ENCODE measurements around the gene CD80.

Gene CD80

DNA sequence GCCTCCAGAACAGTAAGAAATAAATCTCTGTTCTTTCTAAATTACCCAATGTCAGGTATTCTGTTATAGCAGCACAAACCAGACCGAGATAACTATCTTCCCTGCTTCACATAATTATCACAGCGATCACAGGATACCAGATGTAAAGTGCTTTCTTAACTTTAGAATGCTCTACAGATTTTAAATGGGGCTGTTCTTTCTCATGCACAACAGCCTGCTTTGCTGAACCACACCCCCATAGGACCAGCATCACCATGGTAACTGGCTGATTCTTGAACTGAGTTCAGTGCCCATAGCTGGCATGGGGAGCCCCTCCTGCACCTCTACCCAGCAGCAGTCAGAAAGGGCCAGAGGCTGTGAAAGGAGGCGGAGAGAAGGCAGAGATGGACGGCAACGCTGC, 7.8 kb downstream of the CD80 start:
- in situ Hi-C loops (cut with HindIII; ENCODE audit: low pct_unique_long_range_greater_than_20kb, low sequenced_read_pairs) = no loop called here
- TF ChIP-seq JUND (IDR thresholded peaks at IDR 0.05; ENCODE audit: low read depth) = no peak
- DNase-seq (ENCODE audit: low read depth in 1 of 2, low spot score in 1 of 2) = no peak

DNA sequence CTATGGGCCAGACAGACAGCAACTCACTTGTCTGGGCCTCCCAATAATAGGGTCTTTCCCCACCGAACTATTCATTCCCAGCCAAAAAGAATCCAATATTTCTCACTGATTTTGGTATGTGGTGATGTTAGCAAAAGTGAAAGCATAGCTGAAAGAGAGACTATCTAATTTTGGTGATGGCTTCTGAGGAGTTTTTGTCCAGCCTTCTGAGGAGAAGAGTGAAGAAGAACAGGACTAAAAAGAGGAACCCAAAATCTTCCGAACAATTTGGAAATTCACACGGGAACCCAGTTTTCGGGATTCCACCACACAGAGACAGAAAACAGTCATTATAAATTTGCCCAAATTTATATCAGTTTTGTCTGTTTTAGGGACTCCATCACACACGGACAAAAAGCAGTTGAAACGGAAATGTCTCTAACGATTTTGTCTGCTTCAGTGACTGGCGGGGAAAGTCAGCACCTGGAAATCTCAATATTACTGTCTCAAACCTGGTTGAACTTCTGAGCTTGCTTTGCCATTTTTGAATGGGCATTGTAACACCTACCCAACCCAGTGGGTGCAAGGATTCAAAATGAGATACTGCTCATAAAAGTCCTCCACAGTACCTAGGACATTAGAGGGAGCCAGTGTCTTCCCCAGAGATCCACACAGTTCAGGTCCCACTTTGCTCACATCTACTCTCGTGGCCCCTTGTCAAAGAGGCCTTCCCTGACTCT, 9.1 kb downstream of the CD80 start:
- DNase-seq (ENCODE audit: low read depth in 1 of 2, low spot score in 1 of 2) = no peak
- no peak for TF ChIP-seq JUND (IDR thresholded peaks at IDR 0.05; ENCODE audit: low read depth)
- in situ Hi-C loops (cut with HindIII; ENCODE audit: low pct_unique_long_range_greater_than_20kb, low sequenced_read_pairs) = no loop called here

DNA sequence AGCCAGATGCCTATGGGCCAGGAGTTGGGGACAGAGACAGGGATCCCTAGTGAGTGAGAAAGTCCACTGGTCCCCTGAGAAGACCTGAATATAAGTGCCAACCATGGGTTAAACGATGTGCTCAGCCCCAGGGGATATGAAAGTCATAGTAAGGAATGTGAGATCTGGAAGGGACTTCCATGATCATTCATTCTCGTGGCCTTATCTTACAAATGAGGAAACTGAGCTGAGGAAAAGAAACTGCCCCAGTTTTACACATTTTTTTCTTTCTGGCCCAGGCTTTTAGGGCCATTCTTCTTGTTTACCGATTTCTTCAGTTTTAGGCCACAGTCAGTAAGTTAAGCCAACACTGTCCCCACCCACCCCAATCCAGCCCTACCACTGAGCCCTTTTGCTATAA, 11.1 kb downstream of the CD80 start:
- in situ Hi-C loops (cut with HindIII; ENCODE audit: low pct_unique_long_range_greater_than_20kb, low sequenced_read_pairs) = no loop called here
- no peak for DNase-seq (ENCODE audit: low read depth in 1 of 2, low spot score in 1 of 2)
- TF ChIP-seq JUND (IDR thresholded peaks at IDR 0.05; ENCODE audit: low read depth) = no peak

DNA sequence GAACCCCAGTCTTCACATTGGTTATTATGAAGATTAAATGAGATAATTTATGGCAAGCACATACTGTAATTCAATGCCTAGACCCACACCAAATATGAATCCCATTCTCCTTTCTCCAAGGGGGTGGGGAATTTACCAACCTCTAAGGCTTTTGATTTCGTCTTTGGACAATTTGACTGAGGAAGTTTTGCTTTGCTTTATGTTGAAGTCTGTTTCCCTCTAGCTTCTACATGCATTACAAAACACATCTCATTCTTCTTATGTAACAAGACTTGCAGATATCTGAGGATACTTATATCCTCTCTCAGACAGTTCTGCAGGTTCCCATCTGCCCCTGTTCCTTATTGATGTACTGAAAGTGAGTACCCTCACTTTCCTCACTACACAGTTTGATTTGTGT, 12.2 kb downstream of the CD80 start:
- no peak for DNase-seq (ENCODE audit: low read depth in 1 of 2, low spot score in 1 of 2)
- in situ Hi-C loops (cut with HindIII; ENCODE audit: low pct_unique_long_range_greater_than_20kb, low sequenced_read_pairs) = no loop called here
- TF ChIP-seq JUND (IDR thresholded peaks at IDR 0.05; ENCODE audit: low read depth) = no peak

DNA sequence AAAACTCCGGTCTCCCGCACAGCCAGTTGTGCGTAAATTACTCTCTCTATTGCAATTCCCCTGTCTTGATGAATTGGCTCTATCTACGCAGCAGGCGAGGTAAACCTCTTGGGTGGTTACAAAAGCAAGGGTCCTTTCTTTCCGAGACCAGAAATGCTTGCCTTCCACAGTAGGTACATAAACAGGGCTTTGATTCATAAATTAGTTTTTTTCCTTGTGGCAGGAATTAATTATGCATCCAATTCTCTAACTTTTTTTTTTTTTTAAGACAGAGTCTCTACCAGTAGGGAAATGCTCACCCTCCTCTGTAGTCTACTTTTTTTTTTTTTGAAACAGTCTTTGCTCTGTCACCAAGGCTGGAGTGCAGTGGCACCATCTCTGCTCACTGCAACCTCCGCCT, 16.3 kb downstream of the CD80 start:
- TF ChIP-seq JUND (IDR thresholded peaks at IDR 0.05; ENCODE audit: low read depth) = no peak
- in situ Hi-C loops (cut with HindIII; ENCODE audit: low pct_unique_long_range_greater_than_20kb, low sequenced_read_pairs) = no loop called here
- no peak for DNase-seq (ENCODE audit: low read depth in 1 of 2, low spot score in 1 of 2)

DNA sequence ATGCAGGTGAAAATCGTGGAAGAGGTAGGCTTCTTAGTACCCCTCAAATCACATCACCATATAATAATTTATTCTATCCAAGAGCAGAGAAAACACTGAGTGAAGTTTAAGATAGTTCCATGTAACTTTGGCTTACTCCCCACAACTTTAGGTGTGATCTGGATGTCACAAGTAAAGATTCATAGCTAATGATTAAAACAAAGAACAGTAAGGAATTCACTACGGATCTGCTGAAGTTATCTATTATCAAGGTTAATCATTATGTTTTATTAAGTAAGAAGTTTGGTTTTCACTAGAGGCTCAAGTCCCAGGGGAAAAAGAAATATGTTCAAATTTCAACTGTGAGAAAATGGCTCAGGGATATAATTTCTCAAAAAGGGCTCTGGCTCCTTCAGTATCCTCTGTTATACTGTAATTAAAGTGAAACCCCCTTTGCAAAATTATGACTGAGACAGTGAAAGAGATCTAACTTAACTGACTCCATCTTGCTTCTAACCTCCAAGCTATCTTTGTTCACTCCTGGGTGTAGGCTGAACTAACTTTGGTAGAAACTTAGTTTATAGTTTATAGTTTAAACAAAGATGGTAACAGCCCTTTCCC, 17.1 kb downstream of the CD80 start:
- in situ Hi-C loops (cut with HindIII; ENCODE audit: low pct_unique_long_range_greater_than_20kb, low sequenced_read_pairs) = no loop called here
- no peak for TF ChIP-seq JUND (IDR thresholded peaks at IDR 0.05; ENCODE audit: low read depth)
- DNase-seq (ENCODE audit: low read depth in 1 of 2, low spot score in 1 of 2) = no peak

DNA sequence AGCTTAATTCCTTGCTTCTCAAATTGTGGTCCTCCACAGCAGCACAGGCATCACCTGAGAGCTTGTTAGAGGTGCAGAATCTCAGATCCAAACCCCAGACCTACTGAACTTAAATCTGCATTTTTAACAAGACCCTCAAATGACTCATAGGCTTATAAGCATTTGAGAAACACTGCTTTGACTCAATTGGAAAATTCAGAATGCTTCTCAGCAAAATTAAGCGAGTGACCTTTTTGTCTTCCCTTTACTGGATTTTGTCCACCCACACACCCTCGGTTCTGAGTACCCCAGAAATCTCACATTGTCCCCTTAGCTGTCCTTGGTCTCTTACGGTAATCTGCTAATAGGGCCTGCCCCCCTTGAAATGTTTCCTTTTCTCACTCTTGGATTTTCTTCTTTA, 17.9 kb downstream of the CD80 start:
- in situ Hi-C loops (cut with HindIII; ENCODE audit: low pct_unique_long_range_greater_than_20kb, low sequenced_read_pairs) = no loop called here
- no peak for DNase-seq (ENCODE audit: low read depth in 1 of 2, low spot score in 1 of 2)
- TF ChIP-seq JUND (IDR thresholded peaks at IDR 0.05; ENCODE audit: low read depth) = no peak

DNA sequence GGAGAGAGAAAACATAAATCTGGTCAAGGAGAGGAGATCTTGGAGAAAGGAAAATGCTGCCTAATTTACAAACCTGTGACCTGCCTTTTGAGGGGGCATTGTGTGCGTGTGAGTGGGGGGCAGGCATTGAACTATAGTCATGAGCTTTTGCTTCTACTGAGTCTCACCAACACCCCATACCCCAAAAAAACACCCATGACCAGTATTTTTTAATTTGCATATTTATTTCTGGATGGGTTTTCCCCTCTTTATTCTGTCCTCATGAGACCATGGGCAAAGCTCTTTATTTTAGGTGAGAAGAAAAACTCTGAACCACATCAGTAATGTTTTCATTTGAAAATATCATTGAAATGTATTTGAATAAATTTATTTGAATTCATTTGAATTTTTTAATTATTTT, 20.6 kb downstream of the CD80 start:
- DNase-seq (ENCODE audit: low read depth in 1 of 2, low spot score in 1 of 2) = no peak
- TF ChIP-seq JUND (IDR thresholded peaks at IDR 0.05; ENCODE audit: low read depth) = no peak
- in situ Hi-C loops (cut with HindIII; ENCODE audit: low pct_unique_long_range_greater_than_20kb, low sequenced_read_pairs) = no loop called here

DNA sequence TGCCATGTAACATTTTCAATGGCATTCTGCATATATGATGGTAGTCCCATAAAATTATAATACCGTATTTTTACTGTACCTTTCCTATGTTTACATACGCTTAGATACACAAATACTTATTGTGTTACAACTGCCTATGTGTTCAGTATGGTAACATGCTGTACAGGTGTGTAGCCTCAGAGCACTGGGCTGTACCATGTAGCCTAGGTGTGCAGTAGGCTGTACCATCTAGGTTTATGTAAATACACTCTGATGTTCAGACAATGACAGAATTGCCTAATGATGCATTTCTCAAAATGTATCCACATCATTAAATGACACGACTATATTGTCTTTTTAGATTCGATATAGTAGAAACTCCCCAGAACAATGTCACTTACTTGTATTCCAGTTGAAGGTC, 22.7 kb downstream of the CD80 start:
- TF ChIP-seq JUND (IDR thresholded peaks at IDR 0.05; ENCODE audit: low read depth) = no peak
- DNase-seq (ENCODE audit: low read depth in 1 of 2, low spot score in 1 of 2) = peak in 1 of 2 experiments; percentile 19
- in situ Hi-C loops (cut with HindIII; ENCODE audit: low pct_unique_long_range_greater_than_20kb, low sequenced_read_pairs) = no loop called here

DNA sequence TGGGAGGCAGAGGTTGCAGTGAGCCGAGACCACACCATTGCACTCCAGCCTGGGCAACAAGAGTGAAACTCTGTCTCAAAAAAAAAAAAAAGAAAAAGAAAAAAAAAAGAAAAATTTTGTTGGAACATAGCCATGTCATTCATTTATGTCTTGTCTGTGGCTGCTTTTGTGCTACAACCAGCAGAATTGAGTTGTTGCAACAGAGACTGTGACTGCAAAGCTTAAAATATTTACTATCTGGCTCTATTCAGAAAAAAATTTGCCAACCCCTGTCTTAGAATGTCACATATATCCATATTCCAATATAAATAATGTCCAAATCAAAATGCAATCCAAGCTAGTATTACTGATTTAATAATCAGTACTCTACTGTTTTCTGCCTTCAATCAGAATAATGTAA, 25.1 kb downstream of the CD80 start:
- TF ChIP-seq JUND (IDR thresholded peaks at IDR 0.05; ENCODE audit: low read depth) = no peak
- in situ Hi-C loops (cut with HindIII; ENCODE audit: low pct_unique_long_range_greater_than_20kb, low sequenced_read_pairs) = no loop called here
- no peak for DNase-seq (ENCODE audit: low read depth in 1 of 2, low spot score in 1 of 2)

DNA sequence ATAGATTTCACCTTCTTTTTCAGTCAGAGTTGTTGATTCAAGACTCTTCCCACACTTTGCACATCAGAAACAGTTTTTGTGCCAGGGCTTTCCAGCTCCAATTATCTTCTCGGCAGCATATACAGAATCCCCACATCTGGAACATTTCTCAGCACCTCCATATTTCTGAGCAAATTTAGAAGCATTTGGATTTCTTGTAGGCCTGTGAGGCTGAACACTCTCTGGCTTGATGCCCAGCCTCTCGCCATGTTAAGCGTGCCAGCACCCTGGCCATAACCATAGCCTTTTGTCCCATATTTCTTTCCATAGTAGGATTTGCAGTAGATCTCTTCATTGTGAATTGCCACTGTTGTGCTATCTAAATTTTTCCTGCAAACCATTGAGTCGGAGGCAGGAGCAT, 28.3 kb downstream of the CD80 start:
- TF ChIP-seq JUND (IDR thresholded peaks at IDR 0.05; ENCODE audit: low read depth) = no peak
- in situ Hi-C loops (cut with HindIII; ENCODE audit: low pct_unique_long_range_greater_than_20kb, low sequenced_read_pairs) = no loop called here

DNA sequence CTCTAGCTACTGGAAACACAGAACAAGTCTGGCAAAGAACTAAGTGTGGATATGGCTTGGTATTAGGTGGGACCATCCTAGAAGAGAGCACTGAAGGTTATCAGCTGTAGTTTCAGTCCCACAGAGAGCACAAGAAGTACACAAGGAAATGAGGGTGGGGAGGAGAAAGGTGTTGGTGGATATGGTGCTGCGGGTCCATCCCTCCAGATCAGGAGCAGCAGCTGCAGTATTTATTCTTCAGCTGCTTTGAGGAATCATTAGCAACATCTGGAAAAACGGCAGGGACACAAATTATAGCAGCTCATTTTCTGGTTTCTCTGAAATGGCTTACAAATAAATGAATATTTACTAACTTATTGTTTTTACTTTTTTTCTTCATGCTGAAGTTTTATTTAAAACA, 29.0 kb downstream of the CD80 start:
- in situ Hi-C loops (cut with HindIII; ENCODE audit: low pct_unique_long_range_greater_than_20kb, low sequenced_read_pairs) = no loop called here
- TF ChIP-seq JUND (IDR thresholded peaks at IDR 0.05; ENCODE audit: low read depth) = no peak
- DNase-seq (ENCODE audit: low read depth in 1 of 2, low spot score in 1 of 2) = no peak

More for the DNA sequence above, 28.3 kb downstream of the CD80 start:
- DNase-seq (ENCODE audit: low read depth in 1 of 2, low spot score in 1 of 2) = no peak

DNA sequence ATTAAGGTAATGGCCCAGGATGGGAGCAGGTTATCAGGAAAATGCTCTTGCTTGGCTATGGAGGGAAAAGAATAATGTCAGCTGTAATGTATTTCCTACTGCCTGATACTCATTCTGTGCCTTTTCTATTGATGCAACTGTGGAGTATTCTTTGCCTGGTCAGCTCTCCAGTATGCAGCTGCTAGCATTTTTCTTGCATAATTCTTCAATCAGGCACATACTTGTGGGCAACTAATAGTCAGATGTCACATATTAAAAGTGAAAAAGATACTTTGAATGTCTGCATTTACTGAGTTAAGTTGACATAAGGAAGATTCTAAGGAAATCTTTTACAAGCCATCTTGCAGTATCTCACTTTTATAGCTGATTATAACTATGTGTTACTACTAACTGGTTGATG, 29.5 kb downstream of the CD80 start:
- in situ Hi-C loops (cut with HindIII; ENCODE audit: low pct_unique_long_range_greater_than_20kb, low sequenced_read_pairs) = no loop called here
- no peak for TF ChIP-seq JUND (IDR thresholded peaks at IDR 0.05; ENCODE audit: low read depth)
- DNase-seq (ENCODE audit: low read depth in 1 of 2, low spot score in 1 of 2) = no peak

DNA sequence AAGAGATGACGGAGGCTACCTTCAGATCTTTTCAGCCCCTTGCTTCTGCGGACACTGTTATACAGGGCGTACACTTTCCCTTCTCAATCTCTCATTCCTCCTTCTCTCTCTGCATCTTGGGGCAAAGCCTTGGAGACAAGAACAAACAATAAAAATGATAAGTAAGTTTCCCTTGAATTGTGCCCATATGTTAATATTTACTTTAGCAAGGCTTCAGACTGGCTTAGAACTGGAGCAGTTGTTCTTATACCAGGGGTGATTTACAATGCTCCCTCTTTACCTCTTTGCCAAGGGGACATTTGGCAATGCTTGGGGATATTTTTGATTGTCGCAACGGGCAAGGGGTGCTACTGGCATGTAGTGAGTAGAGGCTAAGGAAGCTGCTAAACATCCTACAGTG, 31.7 kb downstream of the CD80 start:
- DNase-seq (ENCODE audit: low read depth in 1 of 2, low spot score in 1 of 2) = no peak
- no peak for TF ChIP-seq JUND (IDR thresholded peaks at IDR 0.05; ENCODE audit: low read depth)
- in situ Hi-C loops (cut with HindIII; ENCODE audit: low pct_unique_long_range_greater_than_20kb, low sequenced_read_pairs) = no loop called here

All from T47D (cell line).